Measurements from ENCODE around the gene RSBN1. TPM values are rescaled to one million over a fixed set of nuclear protein-coding genes. Genes with fewer than 3 reads are reported as not detected.
"Not testable (repeated sequence)": the region's sequence is repeated elsewhere in the genome, so short reads cannot be mapped to it uniquely, and the experiment has no call there.

The RSBN1 gene
- total RNA-seq, 1 donor from 2014 or later = 21.0 TPM

DNA sequence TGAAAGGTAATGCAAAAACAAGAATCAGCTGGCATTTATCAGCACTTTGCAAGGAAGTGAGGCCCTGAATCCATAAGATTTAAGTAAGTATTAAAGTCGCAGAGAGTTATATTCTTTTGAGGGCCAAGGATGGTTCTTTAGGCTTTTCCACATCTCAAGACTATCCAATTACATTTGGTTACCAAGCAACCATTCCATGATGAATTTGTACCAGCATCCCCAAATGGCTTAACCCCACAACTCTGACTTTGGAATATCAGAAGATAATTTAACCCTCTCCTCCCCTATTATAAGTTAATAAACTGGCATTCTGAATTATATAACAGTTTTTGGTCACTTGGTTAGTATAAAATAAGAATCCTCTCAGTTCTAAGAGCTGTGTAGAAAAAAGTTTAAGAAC, 55.8 kb downstream of the RSBN1 start:
- Histone ChIP-seq H3K36me3 (peaks cover 9% of the 10 kb centered on the region), H3K4me1 (peaks cover 11% of the 10 kb centered on the region), H3K27ac (no peak overlapping the region), H3K9me3 (no peaks in the 10 kb centered on the region), H3K27me3 (ENCODE audit: low read depth) (no peaks in the 10 kb centered on the region), H3K4me3 (no peak overlapping the region)
- TF ChIP-seq CTCF (IDR thresholded peaks at IDR 0.05) = no peak
- DNase-seq (no peak), ATAC-seq (no peak)
- intact Hi-C loops (cut with DNase I) = no loop called here

DNA sequence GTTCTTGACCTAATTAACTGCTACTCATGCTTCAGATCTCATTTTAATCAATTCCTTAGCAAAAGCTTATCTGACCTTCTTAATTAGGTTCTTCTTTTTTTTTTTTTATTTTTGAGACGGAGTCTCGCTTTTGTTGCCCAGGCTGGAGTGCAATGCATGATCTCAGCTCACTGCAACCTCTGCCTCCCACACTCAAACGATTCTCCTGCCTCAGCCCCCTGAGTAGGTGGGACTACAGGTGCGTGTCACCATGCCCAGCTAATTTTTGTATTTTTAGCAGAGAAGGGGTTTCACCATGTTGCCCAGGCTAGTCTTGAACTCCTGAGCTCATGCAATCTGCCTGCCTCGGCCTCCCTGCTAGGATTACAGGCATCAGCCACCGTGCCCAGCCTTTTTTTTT, 58.9 kb downstream of the RSBN1 start:
- H3K27ac ChIP-seq; intact Hi-C loops (cut with DNase I); H3K27me3 ChIP-seq (ENCODE audit: low read depth); H3K9me3 ChIP-seq; DNase-seq; H3K4me3 ChIP-seq; ATAC-seq: not testable (repeated sequence)
- Histone ChIP-seq H3K36me3 (peaks cover 21% of the 10 kb centered on the region), H3K4me1 (peaks cover 11% of the 10 kb centered on the region)

- ATAC-seq = no peak
- intact Hi-C loops (cut with DNase I) = no loop called here
- no peak for DNase-seq
- no peak for TF ChIP-seq CTCF (IDR thresholded peaks at IDR 0.05)
- no peak overlapping the region for H3K4me3 ChIP-seq
- no peaks in the 10 kb centered on the region for H3K9me3 ChIP-seq
- peaks cover 38% of the 10 kb centered on the region for H3K36me3 ChIP-seq
- no peak overlapping the region for H3K27ac ChIP-seq
- no peaks in the 10 kb centered on the region for H3K27me3 ChIP-seq (ENCODE audit: low read depth)
- H3K4me1 ChIP-seq = no peaks in the 10 kb centered on the region
These were observed 60.8 kb downstream of the RSBN1 start for GRCh38 chr1:113751516-113751915.

- H3K4me3 ChIP-seq = no peak overlapping the region
- H3K27me3 ChIP-seq (ENCODE audit: low read depth) = no peaks in the 10 kb centered on the region
- no peak for TF ChIP-seq CTCF (IDR thresholded peaks at IDR 0.05)
- no peak for ATAC-seq
- H3K9me3 ChIP-seq = no peaks in the 10 kb centered on the region
- H3K36me3 ChIP-seq = peaks cover 38% of the 10 kb centered on the region
- DNase-seq = no peak
- no peaks in the 10 kb centered on the region for H3K4me1 ChIP-seq
- intact Hi-C loops (cut with DNase I) = no loop called here
- no peak overlapping the region for H3K27ac ChIP-seq
These were observed 61.2 kb downstream of the RSBN1 start for GRCh38 chr1:113751114-113751513.

GRCh38 chr1:113749402-113749801, 62.9 kb downstream of the RSBN1 start:
- Histone ChIP-seq H3K27me3 (ENCODE audit: low read depth) (no peaks in the 10 kb centered on the region), H3K36me3 (peaks cover 38% of the 10 kb centered on the region), H3K4me3 (no peak overlapping the region), H3K4me1 (no peaks in the 10 kb centered on the region), H3K9me3 (no peaks in the 10 kb centered on the region), H3K27ac (no peak overlapping the region)
- intact Hi-C loops (cut with DNase I) = no loop called here
- DNase-seq = no peak
- no peak for TF ChIP-seq CTCF (IDR thresholded peaks at IDR 0.05)
- no peak for ATAC-seq

DNA sequence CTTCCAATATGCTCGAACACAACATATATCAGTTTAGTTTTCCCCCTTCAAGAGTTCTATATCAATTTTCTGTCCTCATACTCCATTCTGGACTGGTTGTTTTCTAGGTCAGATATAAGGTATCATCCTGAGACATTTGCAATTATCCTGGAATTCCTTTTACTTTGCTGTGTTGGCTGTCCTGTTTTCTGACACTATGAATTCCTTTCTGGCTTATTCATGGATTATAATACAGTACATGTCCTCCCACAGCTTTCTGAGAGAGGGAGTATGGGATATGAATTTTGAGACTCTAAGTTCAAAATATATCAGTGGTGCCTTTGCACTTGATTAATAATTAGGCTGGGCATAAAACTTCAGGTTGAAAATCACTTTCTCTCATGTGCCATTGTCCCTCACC, 64.9 kb downstream of the RSBN1 start:
- Histone ChIP-seq H3K27ac (no peak overlapping the region), H3K9me3 (no peaks in the 10 kb centered on the region), H3K4me3 (no peak overlapping the region), H3K27me3 (ENCODE audit: low read depth) (no peaks in the 10 kb centered on the region), H3K4me1 (no peaks in the 10 kb centered on the region), H3K36me3 (peaks cover 29% of the 10 kb centered on the region)
- TF ChIP-seq CTCF (IDR thresholded peaks at IDR 0.05) = no peak
- DNase-seq (no peak), ATAC-seq (no peak)
- intact Hi-C loops (cut with DNase I) = no loop called here
